HG02642 (cell line): ENCODE data around the gene COL8A1.
"Not testable (repeated sequence)": the region's sequence is repeated elsewhere in the genome, so short reads cannot be mapped to it uniquely, and the experiment has no call there.

ENCODE experiments used
- ATAC-seq: cut with Tn5 transposase; IDR thresholded peaks from one replicate; pipeline ENCODE4 v1.9.1; 2021; ENCODE audit warnings: mild to moderate bottlenecking; ENCODE audit not compliant: unreplicated experiment, poor library complexity

Gene COL8A1

DNA sequence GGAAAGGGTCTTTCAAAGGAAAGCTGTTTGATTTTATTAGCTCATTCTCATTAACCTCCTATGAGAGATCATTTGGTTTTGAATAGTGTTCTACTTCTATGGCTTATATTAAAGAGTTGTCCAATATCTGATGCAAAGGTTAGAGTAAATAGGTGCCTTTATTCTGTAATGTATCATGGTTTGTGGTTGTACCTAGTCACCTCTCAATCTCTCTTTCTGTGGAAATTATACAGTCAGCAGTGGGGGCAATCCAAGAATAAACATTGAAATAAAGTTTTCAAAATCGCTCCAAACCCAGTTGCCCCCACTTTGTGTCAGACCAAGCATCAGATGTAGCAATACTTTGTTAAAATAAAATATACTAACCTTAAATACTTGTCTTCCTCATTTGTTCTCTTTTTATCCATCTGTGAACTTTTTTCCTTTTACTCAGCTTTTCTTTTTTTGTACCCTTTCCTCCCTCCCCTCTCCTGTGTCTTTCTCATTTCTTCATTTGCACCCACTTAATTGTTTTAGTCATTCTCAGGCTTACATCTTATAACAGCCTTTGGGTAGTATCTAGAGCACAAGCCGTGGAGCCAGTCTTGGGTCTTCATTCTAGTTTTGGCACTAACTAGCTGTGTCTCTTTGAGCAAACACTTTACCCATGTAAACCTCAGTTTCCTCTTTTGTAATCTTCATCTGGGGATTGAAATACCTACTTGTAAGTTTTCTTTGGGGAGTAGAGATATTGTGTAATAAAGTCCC is 196.0 kb downstream of the COL8A1 start:
- no peak for ATAC-seq

DNA sequence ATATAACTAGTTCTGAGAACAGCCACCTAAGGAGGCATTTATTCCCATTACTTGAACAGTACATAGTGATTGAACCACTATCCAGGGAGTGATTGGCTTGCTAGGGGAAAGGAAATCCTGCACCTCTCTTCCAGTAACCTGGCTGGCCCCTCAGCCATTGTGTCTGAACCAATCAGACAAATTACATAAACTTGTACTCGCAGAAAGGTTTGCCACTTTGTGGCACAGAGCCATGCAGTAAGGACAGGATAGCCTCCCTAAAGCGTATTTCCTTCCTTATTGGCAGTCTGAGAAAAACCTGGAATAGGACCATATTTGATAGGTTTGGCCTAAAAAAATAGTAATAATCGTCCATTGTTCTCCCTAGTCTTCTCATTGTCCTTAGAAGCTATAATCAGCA is 198.3 kb downstream of the COL8A1 start:
- ATAC-seq = no peak

DNA sequence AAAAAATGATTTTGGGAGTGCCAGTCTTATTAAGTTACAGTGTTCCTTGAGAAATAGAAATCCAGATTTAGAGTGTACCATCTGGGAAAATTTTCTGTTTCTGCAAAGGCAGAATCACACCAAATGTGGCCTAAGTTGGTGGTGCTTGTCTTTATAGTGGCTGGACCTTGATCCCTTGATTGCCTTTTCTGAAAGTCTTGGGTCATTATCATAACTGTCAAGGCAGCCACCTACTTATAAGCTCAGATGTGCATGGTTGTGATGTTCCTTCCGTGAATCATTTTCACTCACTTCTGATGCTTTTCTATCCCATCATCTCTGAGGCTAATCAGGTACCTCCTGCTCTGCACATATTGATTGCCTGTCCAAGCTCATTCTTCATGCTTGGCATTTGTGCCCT is 199.3 kb downstream of the COL8A1 start:
- no peak for ATAC-seq

DNA sequence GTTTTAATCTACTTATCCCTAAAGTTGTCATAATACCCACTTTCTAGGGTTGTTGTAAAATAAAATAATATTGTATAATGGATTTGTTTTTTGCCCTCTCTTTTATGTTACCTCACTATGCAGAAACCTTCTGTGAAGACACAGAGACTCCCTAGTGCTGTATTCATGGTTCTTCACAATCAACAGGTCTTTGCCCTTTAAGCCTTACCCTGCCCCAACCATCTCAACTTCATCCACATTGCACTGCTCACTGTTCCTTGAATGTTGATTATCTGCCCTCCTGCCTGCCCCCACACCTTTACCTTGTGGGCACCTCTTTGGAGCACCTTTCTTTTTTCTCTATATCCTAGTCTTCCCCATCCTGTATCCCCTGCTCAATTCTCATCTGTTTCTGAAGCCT is 200.4 kb downstream of the COL8A1 start:
- no peak for ATAC-seq

DNA sequence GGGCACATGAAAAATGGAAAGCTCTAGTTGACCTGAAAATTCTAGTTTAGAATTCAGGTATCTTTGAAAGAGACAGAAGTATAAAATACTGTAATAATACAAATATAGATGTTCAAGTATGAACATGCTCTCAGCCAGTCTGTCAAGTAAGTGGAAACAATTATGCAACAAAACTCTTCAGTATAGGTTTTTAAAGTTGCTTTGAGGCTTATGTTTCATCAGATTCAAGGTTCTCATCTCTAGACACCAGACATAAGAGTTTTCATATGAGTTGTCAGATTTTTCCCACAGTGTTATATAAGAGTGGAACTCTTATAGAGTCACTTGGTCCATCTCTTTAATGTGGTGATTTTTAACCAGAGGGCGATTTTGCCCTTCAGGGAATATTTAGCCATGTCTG is 201.2 kb downstream of the COL8A1 start:
- no peak for ATAC-seq

DNA sequence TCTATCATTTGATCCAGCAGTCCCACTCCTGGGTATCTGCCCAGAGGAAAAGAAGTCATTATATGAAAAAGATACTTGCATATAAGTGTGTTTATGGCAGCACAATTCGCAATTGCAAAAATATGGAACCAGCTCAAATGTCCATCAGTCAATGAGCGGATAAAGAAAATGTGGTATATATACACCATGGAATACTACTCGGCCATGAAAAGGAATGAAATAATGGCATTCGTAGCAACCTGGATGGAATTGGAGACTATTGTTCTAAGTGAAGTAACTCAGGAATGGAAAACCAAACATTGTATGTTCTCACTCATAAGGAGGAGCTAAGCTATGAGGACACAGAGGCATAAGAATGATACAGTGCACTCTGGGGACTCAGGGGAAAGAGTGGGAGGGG is 203.6 kb downstream of the COL8A1 start:
- ATAC-seq = not testable (repeated sequence)

DNA sequence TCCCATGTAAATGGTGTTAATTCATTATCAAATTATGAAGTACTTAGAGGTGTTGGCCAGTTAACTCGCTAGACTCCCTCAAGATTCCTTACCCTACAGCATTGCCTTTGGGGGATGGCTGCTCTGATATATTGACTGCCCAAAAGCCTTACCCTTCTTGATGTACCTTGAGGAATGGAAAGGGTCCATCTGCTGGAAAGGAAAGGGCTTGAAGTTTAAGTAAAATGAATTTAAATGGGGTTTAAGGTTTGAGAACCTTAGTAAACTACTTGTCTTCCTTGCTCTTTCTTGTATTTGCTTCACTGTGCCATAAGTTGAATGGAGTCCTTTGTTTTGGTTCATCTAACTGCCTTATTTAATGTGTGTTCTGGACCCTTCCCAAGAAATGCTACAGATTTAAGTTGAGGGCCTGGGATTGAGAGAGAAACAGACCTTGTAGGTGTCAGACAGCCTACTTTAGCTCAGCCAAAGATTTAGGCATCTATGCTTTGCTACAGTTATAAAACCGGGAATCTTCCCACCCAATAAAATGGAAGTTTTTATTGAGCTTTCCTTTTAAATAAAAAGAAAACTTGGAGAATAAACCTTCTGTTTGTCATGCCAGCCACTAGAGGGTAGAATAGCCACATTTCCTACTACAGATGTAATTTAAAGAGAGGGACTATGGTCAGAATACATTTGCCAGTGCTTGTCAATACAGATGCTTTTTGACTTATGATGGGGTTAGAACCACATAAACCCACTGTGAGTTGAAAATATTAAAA is 204.6 kb downstream of the COL8A1 start:
- ATAC-seq = peak; percentile 65

DNA sequence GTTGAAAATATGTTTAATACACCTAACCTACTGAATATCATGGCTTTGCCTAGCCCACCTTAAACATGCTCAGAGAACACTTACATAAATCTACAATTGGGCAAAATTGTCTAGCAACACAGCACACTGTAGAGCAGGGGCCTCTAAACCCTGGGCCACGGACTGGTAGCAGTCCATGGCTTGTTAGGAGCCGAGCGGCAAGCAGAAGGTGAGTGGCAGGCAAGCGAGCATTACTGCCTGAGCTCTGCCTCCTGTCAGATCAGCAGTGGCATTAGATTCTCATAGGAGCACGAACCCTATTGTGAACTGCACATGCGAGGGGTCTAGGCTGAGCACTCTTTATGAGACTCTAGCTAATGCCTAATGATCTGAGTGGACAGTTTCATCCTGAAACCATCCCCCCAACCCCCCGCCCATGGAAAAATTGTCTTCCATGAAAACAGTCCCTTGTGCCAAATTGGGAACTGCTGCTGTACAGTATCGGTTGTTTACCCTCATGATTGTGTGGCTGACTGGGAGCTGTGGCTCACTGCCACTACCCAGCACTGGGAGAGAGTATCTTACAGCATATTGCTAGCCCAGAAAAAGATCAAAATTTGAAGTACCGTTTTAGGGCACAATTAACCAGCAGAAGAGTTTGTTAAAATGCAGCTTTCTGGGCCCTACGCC is 205.3 kb downstream of the COL8A1 start:
- peak; percentile 11 for ATAC-seq

DNA sequence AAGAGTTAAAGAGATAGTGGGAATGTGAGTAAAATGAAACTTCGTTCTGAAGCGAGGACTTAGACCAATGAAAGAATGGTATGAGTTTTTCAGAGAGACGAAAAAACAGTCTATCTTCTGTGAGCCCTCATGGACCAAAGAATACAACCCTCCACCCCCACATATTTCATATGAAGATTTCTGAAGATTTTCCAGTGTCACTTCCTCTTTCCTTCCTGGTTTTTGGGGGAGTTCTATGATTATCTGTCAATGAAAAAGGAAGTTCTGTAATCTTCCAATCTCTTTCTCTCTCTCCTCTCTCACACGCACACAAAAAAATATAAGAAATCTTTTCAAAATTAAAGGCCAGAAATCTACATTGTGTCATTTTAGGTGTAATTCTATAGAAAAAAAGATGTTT is 206.9 kb downstream of the COL8A1 start:
- no peak for ATAC-seq

DNA sequence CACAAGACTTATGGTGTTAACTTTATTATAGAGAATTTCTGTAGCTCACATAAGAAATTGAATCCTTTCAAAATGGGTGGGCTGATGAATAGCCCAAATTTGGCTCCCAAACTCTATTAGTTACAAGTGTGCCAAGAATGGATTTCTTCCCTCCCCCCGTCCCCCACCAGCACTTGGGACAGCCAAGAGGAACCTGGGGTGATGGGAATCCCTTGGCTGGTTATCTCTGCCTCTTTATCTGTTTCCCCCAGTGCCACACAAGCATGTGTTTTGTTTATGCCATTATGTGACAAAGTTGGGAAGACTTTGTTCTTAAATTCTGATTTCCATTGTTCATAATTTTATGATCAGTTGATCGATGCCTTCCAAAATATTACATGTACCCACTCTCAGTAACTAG is 207.6 kb downstream of the COL8A1 start:
- no peak for ATAC-seq

DNA sequence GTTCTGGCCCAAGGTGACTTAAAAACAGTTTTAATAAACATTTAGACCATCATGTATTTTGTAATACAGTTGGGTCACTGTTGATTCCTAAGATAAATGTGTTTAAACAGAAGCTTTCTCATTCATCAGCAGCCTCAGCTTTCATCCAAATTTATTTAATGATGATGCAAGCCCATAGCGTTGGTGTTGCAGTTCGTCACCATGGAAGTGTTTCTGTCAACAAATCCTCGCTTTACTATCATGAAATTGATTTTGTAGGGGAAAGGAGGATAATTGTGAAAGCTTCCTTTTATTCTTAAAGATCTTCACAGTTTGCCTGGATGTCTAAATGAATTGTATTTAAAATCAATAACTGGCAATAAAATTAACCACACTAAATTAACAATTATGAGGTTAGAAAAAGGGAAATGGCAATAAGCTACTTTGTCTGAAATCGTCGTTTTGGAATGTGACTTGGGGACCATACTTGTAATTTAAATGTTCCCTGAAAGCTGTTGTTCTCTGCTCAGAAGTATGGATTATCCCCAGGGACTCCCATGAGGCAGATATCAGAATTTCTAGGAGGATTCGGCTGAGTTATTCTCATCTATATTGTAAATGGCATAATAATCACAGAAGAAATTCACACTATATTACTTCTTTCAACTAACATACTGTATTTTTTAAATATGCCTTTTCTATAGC is 208.2 kb downstream of the COL8A1 start:
- no peak for ATAC-seq

DNA sequence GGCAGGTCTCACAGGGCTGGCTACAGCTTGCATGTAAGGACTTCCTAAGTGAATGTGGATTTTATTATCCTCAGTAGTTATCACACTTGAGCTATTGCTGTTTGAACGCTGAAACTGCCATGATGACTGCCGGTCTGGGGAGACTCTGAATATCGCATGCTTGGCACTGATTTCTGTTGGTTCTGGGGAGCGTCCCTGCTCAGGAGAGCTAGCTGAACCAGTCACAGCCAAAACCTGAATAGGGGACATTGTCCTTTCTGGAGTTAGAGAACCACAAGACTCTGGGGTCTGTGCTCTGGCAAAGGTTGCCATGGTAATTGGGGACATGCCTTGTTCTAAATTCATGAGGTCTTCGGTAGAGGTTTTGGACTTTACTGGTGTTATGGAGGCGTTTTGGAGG is 210.0 kb downstream of the COL8A1 start:
- no peak for ATAC-seq
